Measurements from ENCODE around the gene FGB.
"Not testable (repeated sequence)": the region's sequence is repeated elsewhere in the genome, so short reads cannot be mapped to it uniquely, and the experiment has no call there.

FGB gene

DNA sequence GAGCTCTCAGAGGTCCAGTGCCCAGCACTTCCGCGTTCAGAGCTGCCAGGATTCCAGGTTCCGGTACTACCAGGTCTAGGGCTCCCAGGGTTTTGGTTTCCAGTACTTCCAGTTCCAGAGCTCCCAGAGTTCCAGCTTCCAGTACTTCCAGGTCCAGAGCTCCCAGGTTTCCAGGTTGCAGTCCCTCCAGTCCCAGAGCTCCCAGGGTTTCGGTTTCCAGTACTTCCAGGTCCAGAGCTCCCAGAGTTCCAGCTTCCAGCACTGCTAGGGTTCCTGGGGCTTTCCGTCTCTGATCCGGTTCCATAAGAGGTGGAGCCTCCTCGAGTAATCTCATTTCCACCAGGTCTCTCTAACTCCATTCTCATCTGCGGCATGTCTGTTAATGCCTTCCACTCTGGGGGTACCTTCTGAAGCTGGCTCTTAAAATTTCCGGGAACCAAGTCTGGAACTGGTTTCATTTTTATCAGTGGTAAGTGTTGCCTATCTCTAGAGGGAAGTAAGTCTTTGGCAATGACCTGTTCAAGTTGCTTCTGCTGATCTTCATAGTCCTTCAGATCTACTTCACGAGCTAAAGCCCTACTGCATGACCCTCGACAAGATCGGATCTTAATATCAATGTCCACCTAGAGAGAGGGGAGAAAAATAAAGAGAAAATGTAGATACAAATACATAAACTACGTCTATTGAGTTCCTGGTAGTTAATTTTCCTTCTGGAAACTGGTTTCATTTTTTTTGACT is 23.7 kb downstream of the FGB start:
- DNase-seq (ENCODE audit: low read depth): no peak
- TF ChIP-seq CTCF (IDR thresholded peaks at IDR 0.05; ENCODE audit: low read depth, low read length, missing control alignments): no peak
- H3K4me3 ChIP-seq (ENCODE audit: low read depth, low read length): no peak overlapping the region

DNA sequence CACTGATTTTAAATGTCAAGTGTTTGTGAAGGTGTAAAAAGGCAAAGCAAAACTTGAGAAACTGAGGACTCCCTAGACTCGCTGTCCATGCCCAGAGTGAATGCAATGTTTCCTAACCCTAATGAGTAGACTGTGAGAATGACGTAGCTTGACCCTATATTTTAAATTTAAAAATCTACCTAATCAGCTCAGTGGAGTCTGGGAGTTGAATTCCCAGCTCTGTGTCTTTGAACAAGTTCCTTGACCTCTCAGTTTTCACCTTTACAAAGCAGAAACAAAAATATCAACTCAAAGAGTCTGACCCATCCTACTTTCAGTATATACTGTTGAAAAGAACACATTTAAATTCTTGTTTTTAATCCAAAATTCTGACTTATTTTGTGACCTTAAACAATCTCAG is 25.4 kb downstream of the FGB start:
- H3K4me3 ChIP-seq (ENCODE audit: low read depth, low read length): no peak overlapping the region

DNA sequence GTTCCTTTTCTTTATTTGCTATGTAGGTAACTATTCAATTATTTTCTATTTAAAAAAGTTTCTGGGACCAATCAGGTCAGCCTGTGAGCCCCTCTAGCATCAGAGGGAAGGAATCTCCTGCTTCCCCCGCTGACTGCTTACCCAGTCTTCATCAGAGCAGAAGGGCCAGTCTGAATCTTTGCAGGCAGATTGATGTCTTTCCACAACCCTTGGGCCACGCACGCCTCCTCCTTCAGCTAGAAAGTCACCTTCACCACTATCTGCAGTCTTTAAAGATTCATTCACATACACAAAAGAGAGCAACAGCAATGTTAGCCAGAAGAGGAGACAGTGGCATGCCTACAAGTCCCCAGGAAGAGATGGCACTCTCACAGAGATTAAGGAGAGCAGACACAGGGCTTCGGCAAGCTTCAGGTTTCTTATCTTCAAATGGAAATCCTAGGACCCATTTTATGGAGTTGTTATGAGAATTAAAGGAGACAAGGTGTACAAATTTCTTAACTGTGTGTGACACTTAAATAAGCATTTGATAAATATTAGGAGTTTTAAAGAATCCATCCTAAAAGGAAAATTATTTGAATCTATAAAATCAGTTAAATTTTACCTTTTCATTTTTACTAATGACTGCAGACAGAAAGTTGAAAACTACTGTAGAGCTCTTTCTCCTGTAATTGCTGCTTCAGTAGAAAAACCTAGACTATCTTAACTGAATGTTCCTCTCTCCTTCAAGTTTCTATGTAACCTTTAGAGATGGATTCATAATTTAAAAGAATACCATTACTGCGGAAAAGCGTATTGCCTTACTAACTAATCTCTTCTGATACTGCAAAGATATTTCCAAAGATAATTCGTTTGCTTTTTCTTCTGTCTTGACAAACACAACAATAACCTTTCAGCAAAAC is 26.7 kb downstream of the FGB start:
- no peak overlapping the region for H3K4me3 ChIP-seq (ENCODE audit: low read depth, low read length)
- no peak for TF ChIP-seq CTCF (IDR thresholded peaks at IDR 0.05; ENCODE audit: low read depth, low read length, missing control alignments)
- DNase-seq (ENCODE audit: low read depth): no peak

More for the DNA sequence above, 25.4 kb downstream of the FGB start:
- DNase-seq (ENCODE audit: low read depth): no peak
- no peak for TF ChIP-seq CTCF (IDR thresholded peaks at IDR 0.05; ENCODE audit: low read depth, low read length, missing control alignments)

GRCh38 chr4:154590329-154591006 is 27.7 kb downstream of the FGB start, which contains the start of gene FGA:
FGA (minus strand) TSS chr4:154590742; CDS start chr4:154590687, 55 bp downstream.
- DNase-seq (ENCODE audit: low read depth): no peak
- TF ChIP-seq CTCF (IDR thresholded peaks at IDR 0.05; ENCODE audit: low read depth, low read length, missing control alignments): no peak
- no peak within 1 kb of the TSS for H3K4me3 ChIP-seq (ENCODE audit: low read depth, low read length)

DNA sequence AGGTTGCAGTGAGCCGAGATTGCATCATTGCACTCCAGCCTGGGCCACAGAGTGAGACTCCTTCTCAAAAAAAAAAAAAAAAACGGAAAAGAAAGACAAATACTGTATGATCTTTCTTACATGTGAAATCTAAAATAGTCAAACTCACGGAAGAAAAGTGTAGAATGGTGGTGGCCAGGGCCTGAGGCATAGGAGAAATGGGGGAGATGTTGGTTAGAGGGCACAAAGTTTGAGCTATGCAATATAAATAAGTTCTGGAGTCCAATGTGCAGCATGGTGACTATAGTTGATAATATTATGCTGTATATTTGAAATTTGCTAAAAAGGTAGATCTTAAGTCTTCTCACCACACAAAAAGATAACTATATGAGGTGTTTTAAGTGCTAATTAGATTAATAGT is 29.1 kb downstream of the FGB start:
- no peak for TF ChIP-seq CTCF (IDR thresholded peaks at IDR 0.05; ENCODE audit: low read depth, low read length, missing control alignments)
- DNase-seq (ENCODE audit: low read depth): no peak
- H3K4me3 ChIP-seq (ENCODE audit: low read depth, low read length): no peak overlapping the region

- no peak overlapping the region for H3K4me3 ChIP-seq (ENCODE audit: low read depth, low read length)
- no peak for DNase-seq (ENCODE audit: low read depth)
- TF ChIP-seq CTCF (IDR thresholded peaks at IDR 0.05; ENCODE audit: low read depth, low read length, missing control alignments): no peak
Observed at GRCh38 chr4:154593868-154594267, 31.1 kb downstream of the FGB start.

- H3K4me3 ChIP-seq (ENCODE audit: low read depth, low read length); DNase-seq (ENCODE audit: low read depth): not testable (repeated sequence)
Observed at GRCh38 chr4:154594343-154594742, 31.5 kb downstream of the FGB start.

Measured in GM12864 (cell line).